SK-N-SH (cell line): ENCODE results near the gene NDP. TPM values are rescaled to one million over a fixed set of nuclear protein-coding genes. Genes with fewer than 3 reads are reported as not detected.

Source experiments
- CTCF ChIA-PET: fragments of 300-600, 350-600 bp; formaldehyde crosslinking; extraction: SDS; loops from one replicate; lab custom pipeline; 2021; lab: Yijun Ruan, JAX
- POLR2A ChIA-PET: fragments of 350-600 bp; sonication (Branson Sonifier 250); formaldehyde crosslinking; extraction: SDS; loops from one replicate; lab custom pipeline; 2020; ENCODE audit warnings: antibody characterized with exemption, inconsistent platforms; lab: Yijun Ruan, JAX
- DNase-seq: peaks from one replicate; pipeline ENCODE4 v3.0.0; 2012
- H2AFZ ChIP-seq: fragments of 200-600 bp; sonication (generic); 2 replicates; pipeline ENCODE4 v1.8.1; 2016; ENCODE audit warnings: antibody characterized with exemption, mild to moderate bottlenecking, low read depth
- H3F3A ChIP-seq: fragments of 200-600 bp; sonication (generic); replicated peaks from 2 replicates; pipeline ENCODE3; 2016; ENCODE audit warnings: antibody characterized with exemption, mild to moderate bottlenecking; ENCODE audit not compliant: insufficient read depth
- H3K27ac ChIP-seq, 2 experiments: fragments of 200-500 bp in 1 of 2; fragments of 200-600 bp in 1 of 2; sonication (Bioruptor generic) in 1 of 2; sonication (generic), shearing (Covaris generic) in 1 of 2; 2 replicates each; pipeline versions ENCODE4 v1.5.1 to v1.6.1; 2014 to 2016; ENCODE audit warnings: low read depth in 2 of 2, inconsistent platforms in 1 of 2, low read length in 1 of 2, mild to moderate bottlenecking in 1 of 2, mixed read lengths in 1 of 2
- H3K27me3 ChIP-seq: fragments of 200-600 bp; sonication (generic), shearing (Covaris generic); 2 replicates; pipeline ENCODE4 v1.6.1; 2016; ENCODE audit warnings: mixed run types; ENCODE audit not compliant: insufficient read depth
- H3K36me3 ChIP-seq, 2 experiments: fragments of 200-500 bp in 1 of 2; fragments of 200-600 bp in 1 of 2; sonication (Bioruptor generic) in 1 of 2; sonication (generic) in 1 of 2; replicated peaks in 1 of 2; 2 replicates each; pipeline versions ENCODE3 to v1.5.1; 2014 to 2016; ENCODE audit warnings: low read length in 1 of 2, mild to moderate bottlenecking in 1 of 2; ENCODE audit not compliant: insufficient read depth in 2 of 2, control insufficient read depth in 1 of 2
- H3K4me1 ChIP-seq, 2 experiments: fragments of 200-500 bp in 1 of 2; fragments of 200-600 bp in 1 of 2; sonication (Bioruptor generic) in 1 of 2; sonication (generic), shearing (Covaris generic) in 1 of 2; 2 replicates each; pipeline versions ENCODE4 v1.5.1 to v1.6.1; 2014 to 2016; ENCODE audit warnings: low read depth in 1 of 2, low read length in 1 of 2, mixed run types in 1 of 2; ENCODE audit not compliant: insufficient read depth in 2 of 2, control insufficient read depth in 1 of 2
- H3K4me2 ChIP-seq: fragments of 200-600 bp; sonication (generic), shearing (Covaris generic); 2 replicates; pipeline ENCODE4 v1.6.1; 2017; ENCODE audit warnings: mixed run types
- H3K4me3 ChIP-seq, 2 experiments: fragments of 200-500 bp in 1 of 2; fragments of 200-600 bp in 1 of 2; sonication (Bioruptor generic) in 1 of 2; sonication (generic), shearing (Covaris generic) in 1 of 2; 2 replicates each; pipeline versions ENCODE4 v1.5.1 to v1.8.1; 2014 to 2016; ENCODE audit warnings: low read depth in 2 of 2, inconsistent platforms in 1 of 2, low read length in 1 of 2, mild to moderate bottlenecking in 1 of 2, mixed read lengths in 1 of 2, moderate library complexity in 1 of 2
- H3K79me2 ChIP-seq: fragments of 200-600 bp; sonication (generic); 2 replicates; pipeline ENCODE4 v1.8.1; 2017; ENCODE audit warnings: mild to moderate bottlenecking; ENCODE audit not compliant: insufficient read depth
- H3K9ac ChIP-seq: fragments of 200-600 bp; sonication (generic); 2 replicates; pipeline ENCODE4 v1.6.1; 2017; ENCODE audit warnings: mixed run types
- H3K9me2 ChIP-seq: fragments of 200-600 bp; sonication (generic); 2 replicates; pipeline ENCODE4 v1.6.1; 2017; ENCODE audit warnings: mixed run types
- H3K9me3 ChIP-seq: fragments of 200-600 bp; sonication (generic); 2 replicates; pipeline ENCODE4 v1.6.1; 2017; ENCODE audit warnings: mixed run types, mild to moderate bottlenecking, moderate library complexity
- H4K20me1 ChIP-seq: fragments of 200-600 bp; sonication (generic); 2 replicates; pipeline ENCODE4 v1.6.1; 2017; ENCODE audit warnings: mild to moderate bottlenecking, mixed run types; ENCODE audit not compliant: insufficient read depth
- CHD2 ChIP-seq: fragments of 150-350 bp; IDR thresholded peaks from 2 replicates; pipeline ENCODE4 v1.6.1; 2018; ENCODE audit warnings: low read length; ENCODE audit not compliant: partially characterized antibody
- ELF1 ChIP-seq: IDR thresholded peaks from 2 replicates; pipeline ENCODE4 v1.4.0; 2012
- EZH2phosphoT487 ChIP-seq: fragments of 200-600 bp; sonication (generic); IDR thresholded peaks from 2 replicates; pipeline ENCODE4 v1.6.1; 2017; ENCODE audit warnings: low read depth, mixed run types, mild to moderate bottlenecking, antibody characterized with exemption, moderate library complexity, borderline replicate concordance
- FOXM1 ChIP-seq: IDR thresholded peaks from 2 replicates; pipeline ENCODE4 v1.4.0; 2012; ENCODE audit warnings: low read depth, mild to moderate bottlenecking
- JUND ChIP-seq: IDR thresholded peaks from 2 replicates; pipeline ENCODE4 v1.4.0; 2012
- NFIC ChIP-seq: IDR thresholded peaks from 2 replicates; pipeline ENCODE4 v1.4.0; 2012; ENCODE audit warnings: borderline replicate concordance
- NRF1 ChIP-seq: IDR thresholded peaks from 2 replicates; pipeline ENCODE4 v1.6.1; 2012; ENCODE audit warnings: low read depth, mild to moderate bottlenecking, low read length
- POLR2AphosphoS5 ChIP-seq: IDR thresholded peaks from 2 replicates; pipeline ENCODE4 v1.6.1; 2012; ENCODE audit warnings: low read depth, low read length
- RAD21 ChIP-seq: IDR thresholded peaks from 2 replicates; pipeline ENCODE4 v1.6.1; 2012; ENCODE audit warnings: mild to moderate bottlenecking, low read length
- REST ChIP-seq: IDR thresholded peaks from 2 replicates; pipeline ENCODE4 v1.6.1; 2012; ENCODE audit warnings: mild to moderate bottlenecking, low read depth, low read length, moderate library complexity
- RFX5 ChIP-seq: IDR thresholded peaks from 2 replicates; pipeline ENCODE4 v1.6.1; 2012; ENCODE audit warnings: mild to moderate bottlenecking, improper control_type of control experiment, low read length
- SIN3A ChIP-seq: IDR thresholded peaks from 2 replicates; pipeline ENCODE4 v1.6.1; 2012; ENCODE audit warnings: low read depth, mild to moderate bottlenecking, low read length, moderate library complexity, borderline replicate concordance
- SMC3 ChIP-seq: IDR thresholded peaks from 2 replicates; pipeline ENCODE4 v1.6.1; 2012; ENCODE audit warnings: low read depth, low read length, improper control_type of control experiment
- TCF12 ChIP-seq: IDR thresholded peaks from 2 replicates; pipeline ENCODE4 v1.4.0; 2012
- TEAD4 ChIP-seq: IDR thresholded peaks from 2 replicates; pipeline ENCODE4 v1.4.0; 2012; ENCODE audit warnings: mild to moderate bottlenecking, borderline replicate concordance; ENCODE audit not compliant: insufficient read depth
- WGBS: methylation state at CpG from one replicate; pipeline ENCODE4 v1.1.6; 2017; ENCODE audit warnings: low lambda C conversion rate; 5-methylcytosine and 5-hydroxymethylcytosine counted together
- polyA plus RNA-seq, 3 experiments: library from polyadenylated mRNA; depleted of rRNA; stranded (reverse); fragments of >200 nt; gene quantifications; 2 replicates each; pipeline ENCODE4 v1.2.3, GENCODE V29; 2012

The NDP gene
- polyA plus RNA-seq, 1 of the 3 experiments (the other 2 are of a cell fraction): 0.16 TPM

- H2AFZ ChIP-seq: no peak overlapping the region
Observed at GRCh38 chrX:43978226-43978625, 5.0 kb upstream of the NDP start.

GRCh38 chrX:43976205-43976604 lies 3.0 kb upstream of the NDP start:
- no peak for DNase-seq
- ChIA-PET CTCF (interaction anchor here (1.8 kb wide), 1 partner anchor 18 kb away, joined by 4 read pairs; no protein-coding TSS in a partner anchor), POLR2A (no interaction called here)
- Histone ChIP-seq H3F3A (no peaks in the 10 kb centered on the region), H3K27ac (no peak overlapping the region), H3K4me1 (no peaks in the 10 kb centered on the region), H3K4me2 (no peak overlapping the region), H3K9me2 (no peaks in the 10 kb centered on the region), H3K27me3 (peaks cover 5% of the 10 kb centered on the region; the same call in 1 of the 2 replicates), H3K79me2 (no peaks in the 10 kb centered on the region), H3K9me3 (no peaks in the 10 kb centered on the region), H2AFZ (no peak overlapping the region), H3K36me3 (no peaks in the 10 kb centered on the region), H3K4me3 (no peak overlapping the region), H3K9ac (no peak overlapping the region), H4K20me1 (no peaks in the 10 kb centered on the region)
- TF ChIP-seq TCF12 (no peak), TEAD4 (no peak), FOXM1 (no peak)

More at GRCh38 chrX:43978226-43978625, 5.0 kb upstream of the NDP start:
- 42% methylated on average over 3 of the region's 3 CpGs for WGBS
- Histone ChIP-seq H3F3A (peaks cover 3% of the 10 kb centered on the region), H3K9me3 (no peaks in the 10 kb centered on the region), H3K4me2 (no peak overlapping the region), H3K9me2 (no peaks in the 10 kb centered on the region), H3K4me1 (no peaks in the 10 kb centered on the region), H4K20me1 (no peaks in the 10 kb centered on the region), H3K36me3 (no peaks in the 10 kb centered on the region), H3K9ac (no peak overlapping the region), H3K4me3 (no peak overlapping the region), H3K27ac (no peak overlapping the region), H3K79me2 (no peaks in the 10 kb centered on the region), H3K27me3 (peaks cover 5% of the 10 kb centered on the region; the same call in 1 of the 2 replicates)
- TF ChIP-seq EZH2phosphoT487 (no peak), SIN3A (no peak), CHD2 (no peak), RAD21 (no peak), NRF1 (no peak), RFX5 (no peak), SMC3 (no peak), ELF1 (no peak), JUND (no peak), REST (no peak), NFIC (no peak), POLR2AphosphoS5 (no peak)
- DNase-seq: no peak
- CTCF ChIA-PET: interaction anchor here (1.7 kb wide), 1 partner anchor 20 kb away, joined by 9 read pairs; no protein-coding TSS in a partner anchor
- POLR2A ChIA-PET: no interaction called here
